Esophagus muscularis mucosa (tissue), 3 donors: ENCODE results near the gene STARD13.

Source experiments
- CTCF ChIP-seq, 3 experiments: fragments of 200-600 bp in 2 of 3; fragments of 450-650 bp in 1 of 3; sonication (generic) in 2 of 3; IDR thresholded peaks; one replicate each; pipeline ENCODE4 v1.5.1; 2017 to 2019; ENCODE audit warnings: antibody characterized with exemption in 3 of 3, mild to moderate bottlenecking in 2 of 3, moderate library complexity in 1 of 3
- POLR2AphosphoS5 ChIP-seq, 2 donors: sonication (generic); formaldehyde crosslinking; IDR thresholded peaks; one replicate each; pipeline ENCODE4 v1.6.1; 2017; ENCODE audit warnings: antibody characterized with exemption in 2 of 2

GRCh38 chr13:33277037-33277740 is 8.4 kb downstream of the STARD13 start:
- TF ChIP-seq CTCF (IDR thresholded peaks at IDR 0.05) (no peak), POLR2AphosphoS5 (IDR thresholded peaks at IDR 0.05) (no peak)
